Measurements from ENCODE around the gene ZNHIT3.
"Not testable (repeated sequence)": the region's sequence is repeated elsewhere in the genome, so short reads cannot be mapped to it uniquely, and the experiment has no call there.

ZNHIT3 gene

DNA sequence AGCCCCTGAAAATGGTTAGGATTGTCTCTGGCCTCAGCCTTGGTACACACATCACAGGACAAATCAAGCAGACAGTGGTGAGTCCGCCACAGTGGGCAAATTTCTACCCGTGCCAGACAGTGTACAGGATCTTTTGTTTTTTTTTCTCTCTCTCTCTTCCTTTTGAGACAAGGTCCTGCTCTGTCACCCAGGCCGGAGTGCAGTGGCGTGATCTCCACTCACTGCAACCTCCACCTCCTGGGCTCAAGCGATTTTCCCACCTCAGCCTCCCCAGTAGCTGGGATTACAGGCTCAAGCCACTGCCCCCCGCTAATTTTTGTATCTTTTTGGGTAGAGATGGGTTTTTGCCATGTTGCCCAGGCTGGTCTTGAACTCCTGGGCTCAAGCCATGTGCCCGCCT is 2.5 kb upstream of the ZNHIT3 start:
- DNase-seq (ENCODE audit: low read depth in 2 of 2), result not testable (repeated sequence)

DNA sequence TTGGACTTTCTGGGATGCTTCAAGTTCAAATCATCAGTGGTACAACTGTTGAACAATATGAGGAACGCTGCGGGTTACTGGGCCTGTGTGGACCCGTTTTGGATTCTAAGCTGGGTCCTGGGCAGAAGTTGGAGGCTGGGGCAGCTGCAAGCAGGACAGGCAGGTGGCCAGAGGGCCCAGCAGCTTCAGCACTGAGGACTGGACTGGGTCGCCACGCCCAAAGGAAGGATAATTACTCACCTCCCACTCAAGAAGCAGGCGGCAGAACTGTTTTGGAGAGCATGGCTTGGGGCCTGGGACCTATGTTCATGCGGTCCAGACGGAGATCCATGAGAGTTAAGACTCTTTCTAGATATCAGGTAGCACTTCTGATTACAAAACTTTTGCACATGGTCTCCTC is 1.5 kb upstream of the ZNHIT3 start:
- DNase-seq (ENCODE audit: low read depth in 2 of 2), result no peak

GRCh38 chr17:36485805-36486203 is 677 bp upstream of the ZNHIT3 start:
- no peak for DNase-seq (ENCODE audit: low read depth in 2 of 2)

DNA sequence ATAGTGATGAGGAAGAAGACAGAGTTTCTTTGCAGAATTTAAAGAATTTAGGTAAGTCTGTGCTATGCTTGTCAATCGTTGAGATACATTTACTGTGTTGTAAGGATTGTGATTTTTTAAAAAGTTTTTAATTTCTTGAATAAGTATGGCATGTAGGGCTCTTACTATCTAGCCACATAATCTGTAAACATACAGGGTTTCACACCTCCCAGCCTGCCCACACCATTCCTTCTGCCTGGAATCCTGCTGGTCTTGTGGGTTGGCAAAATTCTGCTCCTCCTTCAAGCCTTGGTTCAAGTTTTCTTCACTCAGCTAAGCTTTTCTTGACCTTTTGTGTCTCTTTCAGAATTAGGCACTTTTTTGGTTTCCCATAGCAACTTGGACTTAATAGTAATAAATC is 7.5 kb downstream of the ZNHIT3 start:
- no peak for DNase-seq (ENCODE audit: low read depth in 2 of 2)

- DNase-seq (ENCODE audit: low read depth in 2 of 2), result no peak
Measured at GRCh38 chr17:36494674-36495073, 8.2 kb downstream of the ZNHIT3 start.

- no peak for DNase-seq (ENCODE audit: low read depth in 2 of 2)
Measured at GRCh38 chr17:36495076-36495578, 8.6 kb downstream of the ZNHIT3 start.

DNA sequence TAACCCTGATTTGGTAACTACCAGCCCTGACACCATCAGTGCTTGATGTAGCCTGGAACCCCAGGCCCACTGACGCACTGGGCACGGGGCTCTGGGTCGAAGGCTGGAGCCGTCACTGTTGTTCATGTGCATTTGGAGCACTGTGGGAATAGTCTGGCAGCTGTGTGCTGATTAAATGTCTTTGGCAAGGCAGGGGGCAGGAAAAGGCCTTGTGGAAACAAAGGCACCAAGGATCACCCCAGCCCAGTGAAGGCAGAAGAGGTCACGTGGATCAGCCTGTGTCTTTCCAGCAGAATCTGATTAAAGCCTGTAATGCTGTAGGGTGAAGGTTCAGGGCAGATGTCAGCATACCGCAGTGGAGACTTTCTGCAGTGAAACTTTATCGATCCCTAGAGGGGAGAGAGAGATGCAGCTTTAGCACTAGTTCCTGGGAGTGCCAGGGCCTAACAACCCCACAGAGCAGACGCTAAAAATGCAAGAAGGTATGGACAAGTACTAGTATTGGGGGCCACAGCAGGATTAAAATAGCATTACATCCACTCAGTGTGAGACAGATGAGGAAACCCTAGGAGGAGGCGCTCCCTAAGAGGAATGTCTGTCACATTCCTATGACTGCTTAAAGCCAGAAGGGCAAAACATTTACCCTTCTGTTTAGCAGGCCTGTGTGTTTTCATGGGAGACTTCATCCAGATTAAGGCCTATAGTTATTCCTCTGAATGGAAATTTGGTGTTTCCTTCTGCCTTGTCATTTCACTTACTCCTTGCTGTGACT is 9.7 kb downstream of the ZNHIT3 start:
- DNase-seq (ENCODE audit: low read depth in 2 of 2), result no peak

DNA sequence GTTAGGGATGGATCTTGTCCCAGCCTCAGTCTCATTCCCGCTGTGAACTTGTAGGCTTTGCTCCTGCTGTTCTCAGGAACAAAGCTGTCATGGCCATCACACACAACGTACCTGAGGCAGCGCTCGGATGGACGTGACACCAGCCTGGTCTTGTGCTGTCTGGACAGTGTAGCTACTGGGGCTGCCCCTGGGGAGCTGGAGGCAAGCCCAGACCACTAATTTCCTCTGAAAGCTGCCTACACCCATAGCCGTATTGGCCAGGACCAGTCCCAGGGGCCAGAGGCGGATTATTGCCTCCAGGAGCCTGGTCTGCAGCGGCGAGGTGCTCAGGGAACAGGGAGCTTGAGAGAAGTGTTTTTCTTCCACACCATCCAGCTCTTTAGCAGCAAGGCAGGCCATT is 11.7 kb downstream of the ZNHIT3 start:
- no peak for DNase-seq (ENCODE audit: low read depth in 2 of 2)

- DNase-seq (ENCODE audit: low read depth in 2 of 2), result no peak
Measured at GRCh38 chr17:36498560-36499300, 12.2 kb downstream of the ZNHIT3 start.

DNA sequence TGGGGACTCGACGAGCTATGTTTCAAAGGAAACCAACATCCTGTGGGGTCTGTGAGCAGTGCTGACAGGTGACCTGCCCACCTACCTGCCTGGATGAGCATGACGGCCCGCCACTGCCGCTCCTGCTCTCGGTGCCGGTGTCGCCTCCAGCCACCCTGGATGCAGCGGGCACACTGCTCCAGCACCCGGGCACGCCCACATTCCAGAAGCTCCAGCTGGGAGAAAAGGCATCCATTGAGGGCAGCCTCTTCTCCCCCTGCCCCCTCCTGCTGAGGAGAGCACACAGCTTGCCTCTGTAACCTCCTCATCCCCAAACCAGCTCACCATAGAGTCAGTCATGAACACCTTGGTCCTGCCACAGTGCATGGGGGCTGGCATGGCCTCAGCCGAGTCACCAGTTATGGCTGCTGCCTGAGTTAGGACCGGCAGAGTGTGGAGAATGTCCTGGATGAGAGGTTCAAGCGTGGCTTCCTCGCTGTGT is 14.3 kb downstream of the ZNHIT3 start:
- DNase-seq (ENCODE audit: low read depth in 2 of 2), result no peak

DNA sequence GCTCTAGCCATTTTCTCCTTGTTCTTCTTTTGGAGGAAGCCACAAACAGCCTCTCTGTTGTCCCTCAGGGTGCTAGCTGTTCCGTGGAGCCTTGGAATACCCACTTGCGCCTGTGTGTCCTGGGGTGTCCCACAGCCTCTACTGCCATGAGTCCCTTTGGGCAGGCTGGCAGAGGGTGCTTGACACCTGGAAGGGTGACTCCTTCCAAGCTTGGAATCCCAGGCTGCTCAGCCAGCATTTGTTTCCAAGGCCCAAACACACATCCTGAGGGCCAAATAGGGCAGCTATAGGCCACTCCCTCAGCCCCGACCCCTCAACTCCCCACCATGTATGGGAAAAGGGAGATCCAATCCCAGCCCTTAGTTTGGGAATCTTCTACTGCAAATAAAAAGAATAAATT is 14.9 kb downstream of the ZNHIT3 start:
- no peak for DNase-seq (ENCODE audit: low read depth in 2 of 2)

- no peak for DNase-seq (ENCODE audit: low read depth in 2 of 2)
Measured at GRCh38 chr17:36501963-36502362, 15.5 kb downstream of the ZNHIT3 start.

- no peak for DNase-seq (ENCODE audit: low read depth in 2 of 2)
Measured at GRCh38 chr17:36503456-36504155, 17.1 kb downstream of the ZNHIT3 start.

GRCh38 chr17:36504156-36504545 is 17.7 kb downstream of the ZNHIT3 start:
- DNase-seq (ENCODE audit: low read depth in 2 of 2), result no peak

- DNase-seq (ENCODE audit: low read depth in 2 of 2), result no peak
Measured at GRCh38 chr17:36505171-36505570, 18.7 kb downstream of the ZNHIT3 start.

DNA sequence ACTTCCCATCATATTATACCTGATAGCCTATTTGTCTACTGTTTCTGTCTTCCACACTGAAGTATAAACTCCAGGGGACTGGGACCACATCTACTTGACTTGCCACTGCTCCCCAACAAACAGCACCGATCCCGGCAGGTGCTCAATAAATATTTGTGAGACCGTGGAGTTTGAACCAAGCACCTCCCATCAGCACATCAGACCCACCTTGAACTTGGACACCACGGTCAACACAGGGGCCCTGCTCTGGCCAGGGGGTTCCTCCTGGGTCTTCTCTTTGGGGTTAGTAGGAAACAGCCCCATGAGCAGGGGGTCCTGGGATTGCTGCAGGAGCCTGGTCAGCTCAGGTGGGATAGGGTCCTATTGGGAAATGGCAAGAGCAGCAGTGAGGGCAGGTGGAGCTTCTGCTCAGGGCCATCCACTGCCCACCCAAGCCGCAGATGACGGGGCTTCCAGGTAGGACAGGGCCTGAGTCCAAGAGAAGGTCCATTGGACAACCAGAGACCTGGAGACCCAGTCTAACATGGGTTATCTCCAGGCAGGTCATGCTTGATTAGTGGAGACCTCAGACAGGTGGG is 19.9 kb downstream of the ZNHIT3 start:
- DNase-seq (ENCODE audit: low read depth in 2 of 2), result no peak

- DNase-seq (ENCODE audit: low read depth in 2 of 2), result no peak
Measured at GRCh38 chr17:36506831-36507230, 20.4 kb downstream of the ZNHIT3 start.

DNA sequence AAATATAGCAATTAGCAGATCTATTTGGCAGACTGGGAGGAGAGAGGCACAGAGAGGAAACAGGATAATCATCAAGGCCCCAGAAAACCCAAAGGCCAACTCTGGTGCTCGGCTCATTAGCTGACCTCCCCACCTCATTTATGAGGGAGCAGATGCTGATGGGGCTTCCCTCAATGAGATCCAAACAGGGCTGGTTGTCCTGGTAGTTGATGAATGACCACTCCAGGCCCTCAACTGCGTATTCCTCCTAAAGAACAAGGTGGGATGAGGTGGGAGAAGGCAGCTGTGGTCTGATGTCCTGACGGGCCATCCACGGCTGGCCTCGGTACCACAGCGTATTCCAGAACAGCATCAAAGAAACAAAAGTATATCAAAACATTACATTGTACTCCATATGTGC is 20.8 kb downstream of the ZNHIT3 start:
- no peak for DNase-seq (ENCODE audit: low read depth in 2 of 2)

DNA sequence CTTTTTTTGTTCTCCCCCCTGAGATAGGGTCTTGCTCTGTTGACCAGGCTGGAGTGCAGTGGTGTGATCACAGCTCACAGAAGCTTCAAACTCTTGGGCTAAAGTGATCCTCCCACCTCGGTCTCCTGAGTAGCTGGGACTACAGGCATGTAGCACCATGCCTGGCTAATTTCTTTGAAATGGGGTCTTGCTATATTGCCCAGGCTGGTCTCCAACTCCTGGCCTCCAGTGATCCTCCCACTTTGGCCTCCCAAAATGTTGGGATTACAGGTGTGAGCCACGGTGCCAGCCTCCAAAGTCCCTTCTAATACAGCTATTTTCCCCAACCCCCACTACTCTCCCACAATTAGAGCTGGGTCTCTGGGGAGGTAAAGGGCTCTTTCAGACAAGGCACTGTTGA is 22.0 kb downstream of the ZNHIT3 start:
- DNase-seq (ENCODE audit: low read depth in 2 of 2), result not testable (repeated sequence)

DNA sequence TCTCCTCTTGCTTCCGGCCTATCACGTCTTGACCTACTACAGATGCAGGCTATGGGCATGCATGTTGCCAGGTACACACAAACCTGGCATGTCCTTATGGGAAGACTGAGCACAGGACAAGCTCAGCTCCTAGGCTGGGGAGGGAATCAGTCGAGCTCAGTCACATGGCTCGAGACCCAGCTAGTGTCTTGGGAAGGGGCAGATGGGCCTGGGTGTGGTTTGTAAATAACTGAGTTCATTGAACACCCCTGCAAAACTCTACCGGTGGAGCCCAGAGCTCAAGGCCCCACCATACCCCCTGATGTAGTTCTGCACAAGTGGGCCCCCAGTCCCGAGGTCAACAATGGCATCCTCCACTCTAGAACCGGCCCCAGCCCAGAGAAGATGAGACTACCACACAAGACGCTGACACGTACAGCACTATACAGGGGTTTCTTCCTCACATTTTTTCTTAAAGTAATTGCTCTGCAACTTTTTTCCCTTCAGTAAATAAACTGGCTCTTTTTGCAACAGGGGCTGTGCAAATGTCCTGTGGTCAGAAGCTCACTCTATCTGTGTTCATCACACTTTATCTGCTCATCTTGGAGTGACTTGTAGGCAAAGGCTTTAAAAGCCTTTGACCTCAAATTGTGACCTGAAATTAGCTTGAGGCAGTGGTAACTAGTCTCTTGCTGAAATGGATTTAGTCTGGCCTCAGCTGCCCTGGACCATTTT is 22.9 kb downstream of the ZNHIT3 start:
- DNase-seq (ENCODE audit: low read depth in 2 of 2), result no peak

- DNase-seq (ENCODE audit: low read depth in 2 of 2), result no peak
Measured at GRCh38 chr17:36510636-36511035, 24.2 kb downstream of the ZNHIT3 start.
